Endometrium (tissue), 2 donors: ENCODE results near the gene PXDC1.
"Not testable (repeated sequence)": the region's sequence is repeated elsewhere in the genome, so short reads cannot be mapped to it uniquely, and the experiment has no call there.

Source experiments
- FAIRE-seq: peaks from 2 replicates; lab custom pipeline; 2012; peaks lifted over from hg19 to GRCh38; lab: Jason Lieb, UNC
- donor health status: control.
- donor health status: control.

PXDC1 gene

DNA sequence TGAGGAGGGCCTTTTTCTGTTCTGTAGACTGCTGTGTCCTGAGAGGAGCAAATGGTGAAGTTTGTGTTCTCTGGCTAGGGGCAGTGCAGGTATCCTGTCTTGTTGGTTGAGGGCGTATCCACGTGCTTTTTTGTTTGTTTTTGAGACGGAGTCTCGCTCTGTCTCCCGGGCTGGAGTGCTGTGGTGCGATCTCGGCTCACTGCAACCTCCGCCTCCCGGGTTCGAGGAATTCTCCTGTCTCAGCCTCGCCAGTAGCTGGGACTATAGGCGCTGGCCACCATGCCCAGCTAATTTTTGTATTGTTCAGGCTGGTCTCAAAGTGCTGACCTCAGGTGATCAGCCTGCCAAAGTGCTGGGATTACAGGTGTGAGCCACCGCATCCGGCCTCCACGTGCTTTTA, 10.8 kb upstream of the PXDC1 start:
- FAIRE-seq: no peak

- no peak for FAIRE-seq
Measured at GRCh38 chr6:3761989-3762270, 10.4 kb upstream of the PXDC1 start.

GRCh38 chr6:3759646-3760232, 8.2 kb upstream of the PXDC1 start:
- FAIRE-seq: no peak

DNA sequence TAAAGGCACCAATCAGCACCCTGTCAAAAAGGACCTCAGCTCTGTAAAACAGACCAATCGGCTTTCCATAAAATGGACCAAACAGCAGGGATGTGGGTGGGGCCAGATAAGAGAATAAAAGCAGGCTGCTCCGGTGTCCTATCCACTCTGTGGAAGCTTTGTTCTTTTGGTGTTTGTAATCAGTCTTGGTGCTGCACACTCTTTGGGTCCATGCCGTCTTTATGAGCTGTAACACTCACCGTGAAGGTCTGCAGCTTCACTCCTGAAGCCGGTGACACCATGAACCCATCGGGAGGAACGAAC, 7.3 kb upstream of the PXDC1 start:
- no peak for FAIRE-seq

DNA sequence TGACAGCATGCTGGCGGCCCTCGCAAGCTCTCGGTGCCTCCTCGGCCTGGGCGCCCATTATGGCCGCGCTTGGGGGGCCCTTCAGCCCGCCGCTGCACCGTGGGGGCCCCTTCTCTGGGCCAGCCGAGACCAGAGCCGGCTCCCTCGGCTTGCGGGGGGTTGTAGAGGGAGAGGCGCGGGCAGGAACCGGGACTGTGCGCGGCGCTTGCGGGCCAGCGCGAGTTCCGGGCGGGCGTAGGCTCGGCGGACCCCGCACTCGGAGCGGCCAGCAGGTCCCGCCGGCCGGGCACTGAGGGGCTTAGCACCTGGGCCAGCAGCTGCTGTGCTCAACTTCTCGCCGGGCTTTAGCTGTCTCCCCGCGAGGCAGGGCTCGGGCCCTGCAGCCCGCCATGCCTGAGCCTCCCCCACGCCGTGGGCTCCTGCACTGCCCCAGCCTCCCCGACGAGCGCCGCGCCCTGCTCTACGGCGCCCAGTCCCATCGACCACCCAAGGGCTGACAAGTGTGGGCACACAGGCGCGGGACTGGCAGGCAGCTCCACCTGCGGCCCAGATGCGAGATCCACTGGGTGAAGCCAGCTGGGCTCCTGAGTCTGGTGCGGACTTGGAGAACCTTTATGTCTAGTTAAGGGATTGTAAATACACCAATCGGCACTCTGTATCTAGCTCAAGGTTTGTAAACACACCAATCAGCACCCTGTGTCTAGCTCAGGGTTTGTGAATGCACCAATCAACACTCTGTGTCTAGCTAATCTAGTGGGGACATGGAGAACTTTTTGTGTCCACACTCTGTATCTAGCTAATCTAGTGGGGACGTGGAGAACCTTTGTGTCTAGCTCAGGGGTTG, 6.7 kb upstream of the PXDC1 start:
- FAIRE-seq: not testable (repeated sequence)

GRCh38 chr6:3757241-3757641, 5.7 kb upstream of the PXDC1 start:
- no peak for FAIRE-seq

DNA sequence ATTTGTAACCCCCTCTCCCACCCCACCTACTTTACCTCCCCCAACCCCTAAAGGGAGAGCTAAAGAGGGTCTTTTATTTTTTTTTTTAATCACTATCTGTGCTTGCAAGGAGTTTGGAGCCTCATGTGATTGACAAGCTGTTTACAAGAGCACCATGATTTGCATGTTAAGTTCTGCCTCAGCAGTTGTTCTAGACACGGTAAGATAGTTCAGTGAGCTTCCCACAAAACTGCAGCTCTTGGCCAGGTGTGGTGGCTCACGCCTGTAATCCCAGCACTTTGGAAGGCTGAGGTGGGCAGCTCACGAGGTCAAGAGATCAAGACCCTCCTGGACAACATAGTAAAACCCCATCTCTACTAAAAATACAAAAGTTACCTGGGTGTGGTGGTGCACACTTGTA, 5.0 kb upstream of the PXDC1 start:
- FAIRE-seq: no peak

DNA sequence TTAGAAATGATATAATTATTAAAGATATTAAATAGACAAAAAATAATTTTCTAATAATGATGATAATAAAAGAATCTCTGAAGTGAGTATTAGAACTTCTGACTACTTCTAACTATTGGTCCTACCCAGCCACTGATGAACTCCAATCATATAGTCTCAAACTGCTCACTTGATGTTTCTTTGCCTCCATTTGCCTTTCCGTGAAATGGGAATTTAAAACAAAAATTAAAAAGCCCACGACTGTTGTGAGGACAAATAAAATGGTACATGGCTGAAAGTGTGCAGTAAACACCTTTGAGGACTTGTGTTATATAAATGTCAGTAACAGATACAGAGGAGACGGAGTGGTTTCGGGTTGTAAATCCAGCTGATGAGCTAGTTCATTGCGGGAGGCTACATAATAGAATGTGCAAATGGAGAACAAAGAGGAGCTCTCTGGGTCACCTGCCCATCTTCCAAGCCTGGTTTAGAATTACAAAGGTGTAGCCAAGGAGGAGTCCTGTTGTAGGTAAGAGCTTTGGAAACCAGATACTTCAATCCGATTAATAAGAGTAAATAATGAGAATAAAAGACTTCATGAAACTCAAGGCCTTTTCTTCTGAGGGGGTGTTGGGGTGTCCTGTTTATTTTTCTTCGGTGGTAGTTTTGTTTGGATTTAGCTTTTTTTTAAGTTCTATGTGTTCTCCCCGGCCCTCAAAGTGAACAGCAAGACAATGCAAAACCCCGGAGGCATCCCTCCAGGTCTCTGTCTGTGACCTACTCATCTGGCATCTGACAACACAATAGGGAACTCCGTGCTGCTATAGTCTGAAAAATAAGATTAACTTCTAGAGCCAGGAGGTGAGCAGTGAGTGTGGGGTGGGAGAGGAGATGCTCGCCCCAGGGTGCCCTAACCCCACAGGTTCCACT, 4.4 kb upstream of the PXDC1 start:
- no peak for FAIRE-seq

DNA sequence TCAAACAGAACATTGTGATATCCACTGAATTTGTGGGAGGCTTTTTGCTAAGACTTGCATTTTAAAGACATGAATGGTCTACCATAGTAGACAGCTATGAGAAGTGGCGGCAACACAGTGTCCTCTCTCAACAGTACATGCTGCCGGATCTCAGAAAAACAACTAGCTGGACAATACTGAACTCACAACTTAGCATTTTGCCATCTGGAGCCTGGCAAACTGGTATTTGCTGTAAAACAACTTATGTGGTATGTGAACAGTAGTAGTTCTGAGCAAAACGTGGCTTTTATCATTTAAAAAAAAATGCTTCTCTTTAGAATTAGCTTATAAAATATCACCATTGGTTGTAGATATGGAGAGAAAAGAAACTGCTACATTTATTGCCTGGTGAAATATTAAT, 3.3 kb upstream of the PXDC1 start:
- no peak for FAIRE-seq

GRCh38 chr6:3754032-3754725, 2.7 kb upstream of the PXDC1 start:
- FAIRE-seq: not testable (repeated sequence)

DNA sequence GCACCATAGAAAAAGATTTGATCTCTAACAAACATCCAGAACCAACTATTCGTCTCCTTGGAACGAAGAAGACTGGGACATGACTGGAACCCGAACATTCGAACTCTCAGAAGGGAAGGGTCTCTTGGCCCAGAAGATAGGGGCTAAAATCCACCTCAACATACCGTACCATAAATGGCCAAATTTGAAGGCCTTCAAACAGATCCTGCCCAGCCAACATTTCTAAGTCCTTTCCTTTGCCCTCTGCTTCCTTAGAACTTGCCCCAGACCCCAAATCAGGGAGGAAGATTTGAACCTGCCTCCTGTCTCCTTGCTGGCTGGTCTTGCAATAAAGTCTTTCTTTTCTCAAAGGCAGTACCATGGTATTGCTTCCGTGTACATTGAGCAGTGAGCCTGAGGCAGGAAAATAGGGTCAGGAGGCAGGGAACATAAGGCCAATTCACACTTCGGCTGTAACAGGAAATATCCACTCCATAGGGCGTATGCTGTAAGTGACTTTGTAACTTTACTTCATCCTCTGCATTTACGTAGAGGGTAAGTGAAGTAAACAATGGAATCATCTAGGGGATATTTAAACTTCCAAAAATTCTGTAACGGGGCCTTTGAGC, 1.8 kb upstream of the PXDC1 start:
- no peak for FAIRE-seq

- no peak for FAIRE-seq
Measured at GRCh38 chr6:3752531-3753227, 1.2 kb upstream of the PXDC1 start.

DNA sequence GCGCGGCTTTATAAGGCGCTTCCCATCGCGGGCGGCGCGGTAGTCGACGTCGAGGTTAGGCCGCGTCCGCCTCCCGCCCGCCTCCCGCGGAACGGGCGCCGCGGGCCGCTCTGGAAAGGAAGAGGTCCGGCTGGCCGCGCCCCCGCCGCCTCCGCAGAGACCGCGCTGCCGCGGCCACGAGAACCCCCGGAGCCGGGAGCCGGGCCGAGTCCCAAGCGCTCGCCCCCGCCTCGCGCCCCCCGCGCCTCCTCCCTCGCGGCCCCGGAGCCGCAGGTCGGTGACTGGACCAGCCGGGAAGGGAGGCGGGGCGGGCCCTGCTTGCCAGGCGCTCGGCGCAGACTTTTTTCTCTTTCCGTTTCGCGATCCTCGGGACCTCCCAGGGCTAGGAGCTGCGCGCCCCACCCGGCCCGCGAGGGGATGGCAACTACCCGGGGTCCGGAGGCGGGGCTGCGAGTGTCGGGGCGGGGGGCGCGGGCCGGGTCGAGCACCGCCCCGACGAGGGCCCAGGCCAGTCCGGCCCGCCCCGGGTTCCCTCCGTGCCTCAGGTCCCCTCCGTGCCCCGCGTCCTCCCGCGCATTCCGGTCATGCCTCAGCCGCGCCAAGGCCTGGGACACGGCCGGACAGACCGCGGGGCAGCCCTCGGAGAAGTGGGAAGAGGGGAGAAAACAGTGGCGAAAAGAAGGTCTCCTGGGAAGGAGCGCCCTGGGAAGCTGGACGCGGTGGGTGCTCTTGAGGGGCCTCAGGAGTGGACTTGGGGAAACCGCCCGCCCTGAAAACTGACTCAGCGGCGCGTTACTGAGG, 417 bp upstream of the PXDC1 start:
- no peak for FAIRE-seq

DNA sequence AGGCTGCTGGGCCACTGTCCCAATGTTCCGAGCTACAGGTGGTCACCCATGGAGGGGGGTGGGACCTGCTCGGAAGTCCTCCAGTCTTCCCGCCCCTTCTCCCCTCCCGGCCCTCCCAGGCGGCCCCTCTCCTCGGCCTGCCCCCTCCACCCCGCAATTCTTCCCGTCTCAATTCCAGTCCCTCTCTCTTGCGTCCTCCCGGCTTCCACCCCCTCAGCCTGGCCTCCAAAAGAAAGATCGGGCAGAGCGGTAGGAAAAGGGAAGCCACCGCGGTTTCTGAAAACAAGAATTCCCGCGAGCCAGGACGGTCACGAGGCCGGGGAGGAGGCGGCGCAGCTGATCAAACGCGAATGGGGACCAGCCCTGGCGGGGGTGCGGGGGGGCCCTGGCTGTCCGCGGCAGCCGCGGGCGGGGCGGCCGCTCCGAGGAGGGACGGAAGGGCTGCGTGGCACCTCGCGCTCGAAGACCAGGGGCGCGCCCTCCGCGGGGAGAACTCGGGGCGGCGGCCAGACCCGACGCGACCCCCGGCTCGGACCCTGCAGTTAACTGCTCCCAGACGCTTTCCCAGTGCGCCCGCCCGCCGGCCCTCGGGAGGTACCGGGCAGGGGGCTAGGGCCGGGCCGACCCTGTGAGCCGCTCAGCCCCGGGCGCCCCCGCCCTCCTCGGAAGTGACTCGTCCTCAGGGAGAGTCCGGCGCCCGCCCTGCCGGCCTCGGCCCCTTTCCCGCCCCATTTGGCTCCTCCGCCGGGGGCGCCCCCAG, 1.0 kb downstream of the PXDC1 start:
- FAIRE-seq: no peak

DNA sequence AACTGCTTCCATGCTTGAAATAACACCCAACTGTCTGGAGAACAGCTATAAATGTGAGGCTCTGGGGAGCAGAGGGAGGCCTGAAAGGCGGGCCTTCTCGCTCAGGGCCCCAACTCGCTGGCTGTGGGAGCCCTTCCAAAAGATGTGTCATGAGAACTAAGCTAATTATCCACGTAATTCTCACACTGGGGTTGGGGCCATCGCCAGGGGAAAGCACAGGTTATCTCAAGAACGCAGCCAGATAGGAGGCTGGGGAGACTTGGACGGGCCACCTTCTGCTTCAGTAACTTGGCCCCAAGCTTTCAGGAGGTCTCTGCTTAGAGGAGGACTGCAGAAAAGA, 1.6 kb downstream of the PXDC1 start:
- FAIRE-seq: no peak

DNA sequence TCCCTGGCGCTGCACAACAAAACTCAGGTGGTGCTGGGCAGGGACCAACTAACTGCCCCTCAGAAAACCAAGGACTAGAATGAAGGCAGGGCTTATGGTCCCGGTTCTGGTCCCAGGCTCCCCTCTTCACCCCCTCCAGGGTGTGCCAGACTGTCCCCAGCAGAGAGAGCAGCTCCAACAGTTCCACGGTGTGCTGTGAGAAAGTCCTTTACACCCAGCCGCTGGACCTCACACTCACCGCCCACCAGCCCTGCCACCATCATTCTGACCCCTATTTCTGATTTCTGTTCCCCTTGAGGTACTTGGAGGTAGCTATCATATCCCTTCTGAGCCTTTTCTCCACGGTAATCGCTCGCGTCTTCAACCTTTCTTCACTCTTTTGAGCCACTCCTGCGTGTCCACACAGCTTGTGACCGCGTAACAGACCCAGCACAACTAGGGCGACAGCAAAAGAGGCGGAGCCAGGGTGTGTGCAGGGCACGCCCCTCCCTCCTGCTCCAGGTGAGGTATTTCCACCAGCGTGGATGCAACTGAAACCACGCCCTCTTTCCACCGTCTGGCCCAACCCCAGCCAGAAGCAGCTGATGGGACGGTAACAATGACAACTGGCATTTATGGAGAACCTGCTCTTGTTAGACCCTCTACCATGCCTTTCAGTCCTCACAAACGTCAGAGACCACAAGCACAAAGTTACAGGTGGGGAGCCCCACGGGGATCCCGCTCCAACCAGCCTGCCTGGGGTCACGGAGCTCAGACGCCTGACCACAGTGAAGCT, 2.3 kb downstream of the PXDC1 start:
- FAIRE-seq: no peak

- FAIRE-seq: no peak
Measured at GRCh38 chr6:3748208-3749066, 3.1 kb downstream of the PXDC1 start.

- no peak for FAIRE-seq
Measured at GRCh38 chr6:3747100-3747737, 4.3 kb downstream of the PXDC1 start.
